ENCODE data around the gene LCE3E.
A peak's percentile ranks its signal among the peaks of the same experiment; 100 is the strongest.

- TF ChIP-seq EP300 (IDR thresholded peaks at IDR 0.05) = no peak
- TF ChIP-seq CTCF (IDR thresholded peaks at IDR 0.05) = peak in 1 of 5 experiments; percentile 37
- no peak for TF ChIP-seq POLR2A (IDR thresholded peaks at IDR 0.05)
These were observed 33.1 kb downstream of the LCE3E start for GRCh38 chr1:152533327-152533938.

All from tibial nerve (tissue), 4 donors.